H9 (cell line): ENCODE results near the gene PLCB1. TPM values are rescaled to one million over a fixed set of nuclear protein-coding genes. Genes with fewer than 3 reads are reported as not detected.

ENCODE experiments used
- DNase-seq: peaks from one replicate; pipeline ENCODE4 v3.0.0-alpha.2; 2017
- H2AFZ ChIP-seq: one replicate; pipeline ENCODE4 v1.6.1; 2013; ENCODE audit warnings: mild to moderate bottlenecking, low read length, control low read depth, moderate library complexity
- H2AK5ac ChIP-seq: 2 replicates; pipeline ENCODE4 v1.6.1; 2013; ENCODE audit warnings: low read length, control low read depth, mixed read lengths; ENCODE audit not compliant: insufficient read length
- H2BK120ac ChIP-seq: one replicate; pipeline ENCODE4 v1.6.1; 2013; ENCODE audit warnings: low read depth, mild to moderate bottlenecking, low read length, control low read depth, inconsistent platforms; ENCODE audit not compliant: poor library complexity, severe bottlenecking
- H2BK12ac ChIP-seq: 2 replicates; pipeline ENCODE4 v1.6.1; 2013; ENCODE audit warnings: low read length, control low read depth, mixed read lengths, low read depth; ENCODE audit not compliant: insufficient read length
- H2BK15ac ChIP-seq: 2 replicates; pipeline ENCODE4 v1.6.1; 2013; ENCODE audit warnings: low read depth, low read length, control low read depth
- H2BK20ac ChIP-seq: one replicate; pipeline ENCODE4 v1.6.1; 2013; ENCODE audit warnings: low read depth, mild to moderate bottlenecking, low read length, control low read depth, inconsistent platforms; ENCODE audit not compliant: poor library complexity, severe bottlenecking
- H2BK5ac ChIP-seq: 2 replicates; pipeline ENCODE4 v1.6.1; 2013; ENCODE audit warnings: low read length, control low read depth, mixed read lengths; ENCODE audit not compliant: insufficient read length
- H3K14ac ChIP-seq: 2 replicates; pipeline ENCODE4 v1.6.1; 2013; ENCODE audit warnings: low read length, control low read depth; ENCODE audit not compliant: insufficient read depth
- H3K18ac ChIP-seq: 2 replicates; pipeline ENCODE4 v1.6.1; 2013; ENCODE audit warnings: low read depth, mild to moderate bottlenecking, mixed read lengths, low read length, control low read depth; ENCODE audit not compliant: insufficient read length
- H3K23ac ChIP-seq: 2 replicates; pipeline ENCODE4 v1.6.1; 2013; ENCODE audit warnings: low read length, control low read depth, mixed read lengths, low read depth; ENCODE audit not compliant: insufficient read length
- H3K23me2 ChIP-seq: 2 replicates; pipeline ENCODE4 v1.6.1; 2013; ENCODE audit warnings: low read depth, mild to moderate bottlenecking, mixed read lengths, low read length, control low read depth; ENCODE audit not compliant: insufficient read length, poor library complexity, severe bottlenecking
- H3K27ac ChIP-seq: 2 replicates; pipeline ENCODE4 v1.5.1; 2013; ENCODE audit warnings: low read length, control low read depth, mixed read lengths, low read depth; ENCODE audit not compliant: insufficient read length
- H3K27me3 ChIP-seq: 2 replicates; pipeline ENCODE4 v1.6.1; 2013; ENCODE audit warnings: low read length, control low read depth, inconsistent platforms; ENCODE audit not compliant: insufficient read depth
- H3K4ac ChIP-seq: 2 replicates; pipeline ENCODE4 v1.6.1; 2013; ENCODE audit warnings: low read depth, mild to moderate bottlenecking, control low read depth, inconsistent platforms, low read length, moderate library complexity
- H3K4me1 ChIP-seq: 2 replicates; pipeline ENCODE4 v1.6.1; 2013; ENCODE audit warnings: low read length, control low read depth, inconsistent platforms; ENCODE audit not compliant: insufficient read depth
- H3K4me2 ChIP-seq: 2 replicates; pipeline ENCODE4 v1.6.1; 2013; ENCODE audit warnings: low read length, control low read depth, mixed read lengths; ENCODE audit not compliant: insufficient read length, insufficient read depth
- H3K56ac ChIP-seq: 2 replicates; pipeline ENCODE4 v1.6.1; 2013; ENCODE audit warnings: low read depth, mild to moderate bottlenecking, mixed read lengths, low read length, control low read depth; ENCODE audit not compliant: insufficient read length
- H3K79me1 ChIP-seq: 2 replicates; pipeline ENCODE4 v1.6.1; 2013; ENCODE audit warnings: low read depth, mild to moderate bottlenecking, moderate library complexity, low read length, control low read depth, inconsistent platforms; ENCODE audit not compliant: insufficient read depth, poor library complexity, severe bottlenecking
- H3K79me2 ChIP-seq: 2 replicates; pipeline ENCODE4 v1.6.1; 2013; ENCODE audit warnings: low read length, control low read depth, inconsistent platforms; ENCODE audit not compliant: insufficient read depth
- H3K9ac ChIP-seq: 2 replicates; pipeline ENCODE4 v1.6.1; 2013; ENCODE audit warnings: low read length, control low read depth, mixed read lengths; ENCODE audit not compliant: insufficient read length; ENCODE audit errors: extremely low read depth
- H3K9me3 ChIP-seq: one replicate; pipeline ENCODE4 v1.6.1; 2013; ENCODE audit warnings: low read depth, low read length, inconsistent platforms; ENCODE audit not compliant: control insufficient read depth
- H3T11ph ChIP-seq: one replicate; pipeline ENCODE4 v1.6.1; 2013; ENCODE audit warnings: mild to moderate bottlenecking, low read length, control low read depth, inconsistent platforms
- H4K20me1 ChIP-seq: one replicate; pipeline ENCODE4 v1.6.1; 2013; ENCODE audit not compliant: control insufficient read depth, insufficient read length, insufficient read depth
- H4K5ac ChIP-seq: 2 replicates; pipeline ENCODE4 v1.6.1; 2013; ENCODE audit warnings: low read depth, mild to moderate bottlenecking, mixed read lengths, low read length, control low read depth; ENCODE audit not compliant: insufficient read length
- H4K8ac ChIP-seq: replicated peaks from 2 replicates; pipeline ENCODE4 v1.6.1; 2013; ENCODE audit warnings: low read length, control low read depth, mixed read lengths, low read depth; ENCODE audit not compliant: insufficient read length
- H4K91ac ChIP-seq: 2 replicates; pipeline ENCODE4 v1.6.1; 2013; ENCODE audit warnings: low read depth, mild to moderate bottlenecking, moderate library complexity, mixed read lengths, low read length, control low read depth; ENCODE audit not compliant: insufficient read length
- H3K27ac Mint-ChIP-seq, 3 experiments: 2 replicates in 2 of 3; 3 replicates in 1 of 3; pipeline ENCODE4 v1.8.0; 2020 to 2021; ENCODE audit warnings: mixed read lengths in 3 of 3, mild to moderate bottlenecking in 1 of 3, moderate library complexity in 1 of 3
- H3K27me3 Mint-ChIP-seq: 2 replicates; pipeline ENCODE4 v1.8.0; 2021; ENCODE audit warnings: low read depth, mild to moderate bottlenecking, moderate library complexity, mixed read lengths
- H3K36me3 Mint-ChIP-seq, 3 experiments: 2 replicates in 2 of 3; 3 replicates in 1 of 3; pipeline ENCODE4 v1.8.0; 2020 to 2021; ENCODE audit warnings: low read depth in 3 of 3, mixed read lengths in 3 of 3; ENCODE audit not compliant: insufficient read depth in 1 of 3
- H3K4me1 Mint-ChIP-seq, 2 experiments: 2 replicates each; pipeline ENCODE4 v1.8.0; 2020; ENCODE audit warnings: mixed read lengths in 2 of 2
- H3K4me3 Mint-ChIP-seq, 2 experiments: 2 replicates in 1 of 2; 3 replicates in 1 of 2; pipeline ENCODE4 v1.8.0; 2020 to 2021; ENCODE audit warnings: mild to moderate bottlenecking in 2 of 2, mixed read lengths in 2 of 2, moderate library complexity in 1 of 2
- H3K9me3 Mint-ChIP-seq, 2 experiments: 2 replicates in 1 of 2; 3 replicates in 1 of 2; pipeline ENCODE4 v1.8.0; 2020; ENCODE audit warnings: mild to moderate bottlenecking in 2 of 2, mixed read lengths in 2 of 2, moderate library complexity in 1 of 2
- WGBS: extraction: QIAGEN DNeasy Blood & Tissue Kit; methylation state at CpG from one replicate; pipeline ENCODE4 v1.1.7; 2013; ENCODE audit warnings: missing lambda C conversion rate, low lambda C conversion rate, mixed read lengths; ENCODE audit not compliant: insufficient read length; ENCODE audit errors: extremely low coverage; 5-methylcytosine and 5-hydroxymethylcytosine counted together
- total RNA-seq: library from RNA; stranded (reverse); gene quantifications from 2 replicates; pipeline ENCODE4 v1.2.1, GENCODE V29; 2021
- TF ChIP-seq, protein P1 (sequence below): fragments of 200-600 bp; sonication (generic); conservative IDR thresholded peaks from 3 replicates; pipeline ENCODE4 v1.8.0; 2021; ENCODE audit warnings: antibody characterized with exemption, mild to moderate bottlenecking

PLCB1 gene
- total RNA-seq, 1 experiment from 2014 or later, result 11.5 TPM

GRCh38 chr20:8658103-8658502 is 526.0 kb downstream of the PLCB1 start:
- Mint-ChIP-seq H3K27me3 (no peaks in the 10 kb centered on the region), H3K9me3 (no peaks in the 10 kb centered on the region), H3K36me3 (no peaks in the 10 kb centered on the region), H3K4me3 (no peak overlapping the region), H3K4me1 (no peaks in the 10 kb centered on the region), H3K27ac (no peak overlapping the region)
- Histone ChIP-seq H3K23me2 (no peaks in the 10 kb centered on the region), H3K23ac (no peak overlapping the region), H2AFZ (no peak overlapping the region), H3K4ac (no peak overlapping the region), H4K91ac (no peak overlapping the region), H3K79me2 (no peaks in the 10 kb centered on the region), H3K4me2 (no peak overlapping the region), H4K8ac (no peak overlapping the region), H3K9me3 (no peaks in the 10 kb centered on the region), H3K56ac (no peak overlapping the region), H2BK120ac (no peak overlapping the region), H3K9ac (no peak overlapping the region), H2AK5ac (no peak overlapping the region), H3K14ac (no peak overlapping the region), H4K20me1 (no peaks in the 10 kb centered on the region), H2BK20ac (no peak overlapping the region), H3K27me3 (no peaks in the 10 kb centered on the region), H3T11ph (no peak overlapping the region), H3K27ac (no peak overlapping the region), H3K4me1 (no peaks in the 10 kb centered on the region), H2BK15ac (no peak overlapping the region), H4K5ac (no peak overlapping the region), H3K79me1 (no peaks in the 10 kb centered on the region), H2BK5ac (no peak overlapping the region), H2BK12ac (no peak overlapping the region), H3K18ac (no peak overlapping the region)
- TF ChIP-seq, protein P1, sequence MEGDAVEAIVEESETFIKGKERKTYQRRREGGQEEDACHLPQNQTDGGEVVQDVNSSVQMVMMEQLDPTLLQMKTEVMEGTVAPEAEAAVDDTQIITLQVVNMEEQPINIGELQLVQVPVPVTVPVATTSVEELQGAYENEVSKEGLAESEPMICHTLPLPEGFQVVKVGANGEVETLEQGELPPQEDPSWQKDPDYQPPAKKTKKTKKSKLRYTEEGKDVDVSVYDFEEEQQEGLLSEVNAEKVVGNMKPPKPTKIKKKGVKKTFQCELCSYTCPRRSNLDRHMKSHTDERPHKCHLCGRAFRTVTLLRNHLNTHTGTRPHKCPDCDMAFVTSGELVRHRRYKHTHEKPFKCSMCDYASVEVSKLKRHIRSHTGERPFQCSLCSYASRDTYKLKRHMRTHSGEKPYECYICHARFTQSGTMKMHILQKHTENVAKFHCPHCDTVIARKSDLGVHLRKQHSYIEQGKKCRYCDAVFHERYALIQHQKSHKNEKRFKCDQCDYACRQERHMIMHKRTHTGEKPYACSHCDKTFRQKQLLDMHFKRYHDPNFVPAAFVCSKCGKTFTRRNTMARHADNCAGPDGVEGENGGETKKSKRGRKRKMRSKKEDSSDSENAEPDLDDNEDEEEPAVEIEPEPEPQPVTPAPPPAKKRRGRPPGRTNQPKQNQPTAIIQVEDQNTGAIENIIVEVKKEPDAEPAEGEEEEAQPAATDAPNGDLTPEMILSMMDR, result no peak
- no CpG with 5 or more reads among the region's 3 CpGs for WGBS
- DNase-seq, result no peak
